ENCODE data around the gene GFM2.
"Not testable (repeated sequence)": the region's sequence is repeated elsewhere in the genome, so short reads cannot be mapped to it uniquely, and the experiment has no call there.

GFM2 gene

DNA sequence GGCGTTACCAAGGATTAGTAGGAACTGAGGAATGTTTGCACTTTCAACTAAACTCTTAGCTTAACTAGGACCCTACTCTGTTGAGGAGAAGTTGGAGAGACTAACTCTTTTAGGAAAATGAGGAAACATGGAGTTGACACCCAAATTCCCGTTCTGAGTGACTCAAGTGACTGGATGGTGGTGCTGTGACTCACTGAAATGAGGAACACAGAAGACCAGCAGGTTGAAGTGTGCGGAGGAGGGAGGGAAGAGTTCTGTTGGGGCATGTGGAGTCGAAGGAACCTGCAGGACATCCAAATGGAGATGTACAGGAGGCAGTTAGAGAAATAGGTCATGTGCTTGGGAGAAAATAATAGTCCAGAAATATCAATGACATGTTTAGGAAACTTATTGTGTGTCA lies 73.7 kb downstream of the GFM2 start:
- no peak for DNase-seq

DNA sequence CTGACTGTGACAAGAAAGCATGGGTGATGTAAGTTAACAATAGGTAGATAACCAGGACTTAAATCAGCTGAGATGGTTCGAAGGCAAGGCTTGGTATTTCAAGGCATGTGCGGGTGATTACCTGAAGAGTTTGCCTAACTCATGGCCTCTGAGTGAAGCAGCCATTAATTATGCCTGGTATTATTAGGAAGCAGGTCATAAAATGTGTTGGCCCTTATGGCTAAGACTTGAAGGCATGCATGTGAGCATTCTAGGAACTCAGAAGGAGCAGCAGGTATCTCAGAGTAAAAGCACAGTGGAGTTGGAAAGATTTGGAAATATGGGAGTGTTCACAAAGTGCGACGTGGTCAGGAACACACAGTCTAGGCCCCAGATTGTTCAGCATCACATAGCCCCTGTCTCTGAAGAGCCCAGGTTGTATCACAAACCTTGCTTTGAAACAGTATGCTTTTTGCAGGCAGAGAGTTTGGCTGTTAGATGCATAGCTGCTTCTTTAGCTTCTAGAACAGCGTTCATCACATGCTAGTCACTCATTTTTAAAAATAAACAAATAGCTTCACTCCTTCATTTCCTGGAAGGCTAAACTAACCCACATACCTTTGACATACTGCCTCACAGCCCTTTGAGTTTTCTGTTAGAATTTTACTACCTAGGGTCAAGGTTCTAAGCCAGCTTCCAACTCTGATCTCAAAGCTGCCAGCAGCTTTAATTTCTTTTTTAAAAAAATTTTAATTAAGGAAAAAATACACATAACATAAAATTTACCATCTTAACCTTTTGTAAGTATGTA lies 79.8 kb downstream of the GFM2 start:
- no peak for DNase-seq

- peak; percentile 32 for DNase-seq
Observed at GRCh38 chr5:74685979-74686631, 80.8 kb downstream of the GFM2 start.

GRCh38 chr5:74684900-74685851 lies 81.7 kb downstream of the GFM2 start, which contains the start of gene HEXB:
HEXB (plus strand) TSS chr5:74685233; CDS start chr5:74685261, 28 bp downstream.
- peak; percentile 83 for DNase-seq

- peak; percentile 27 for DNase-seq
Observed at GRCh38 chr5:74679966-74680365, 87.0 kb downstream of the GFM2 start.

DNA sequence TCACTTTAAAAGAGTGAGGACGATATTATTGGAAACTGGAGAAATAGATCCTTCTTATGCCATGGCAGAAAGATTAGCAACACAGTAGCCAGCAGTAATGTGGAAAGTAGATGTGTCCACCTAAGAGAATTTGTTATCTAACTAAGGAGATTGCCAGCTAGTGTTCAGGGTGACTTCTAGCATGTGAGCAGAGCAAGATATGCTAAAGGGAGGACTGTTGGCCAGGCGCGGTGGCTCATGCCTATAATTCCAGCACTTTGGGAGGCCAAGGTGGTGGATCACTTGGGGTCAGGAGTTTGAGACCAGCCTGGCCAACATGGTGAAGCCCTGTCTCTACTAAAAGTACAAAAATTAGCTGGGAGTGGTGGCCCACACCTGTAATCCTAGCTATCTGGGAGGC lies 87.6 kb downstream of the GFM2 start:
- not testable (repeated sequence) for DNase-seq

GRCh38 chr5:74678123-74678522 lies 88.8 kb downstream of the GFM2 start:
- not testable (repeated sequence) for DNase-seq

DNA sequence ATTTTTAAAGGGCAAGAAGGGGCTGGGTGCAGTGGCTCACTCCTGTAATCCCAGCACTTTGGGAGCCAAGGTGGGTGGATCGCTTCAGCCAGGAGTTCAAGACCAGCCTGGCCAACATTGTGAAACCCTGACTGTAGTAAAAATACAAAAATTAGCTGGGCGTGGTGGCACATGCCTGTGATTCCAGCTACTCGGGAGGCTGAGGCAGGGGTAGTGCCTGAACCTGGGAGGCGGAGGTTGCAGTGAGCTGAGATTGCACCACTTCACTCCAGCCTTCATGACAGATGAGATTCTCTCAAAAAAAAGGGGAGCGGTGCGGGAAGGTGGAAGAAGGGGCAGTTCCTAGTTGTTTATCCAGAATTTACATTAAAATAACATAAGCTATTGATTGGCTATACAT lies 90.5 kb downstream of the GFM2 start:
- DNase-seq: not testable (repeated sequence)

DNA sequence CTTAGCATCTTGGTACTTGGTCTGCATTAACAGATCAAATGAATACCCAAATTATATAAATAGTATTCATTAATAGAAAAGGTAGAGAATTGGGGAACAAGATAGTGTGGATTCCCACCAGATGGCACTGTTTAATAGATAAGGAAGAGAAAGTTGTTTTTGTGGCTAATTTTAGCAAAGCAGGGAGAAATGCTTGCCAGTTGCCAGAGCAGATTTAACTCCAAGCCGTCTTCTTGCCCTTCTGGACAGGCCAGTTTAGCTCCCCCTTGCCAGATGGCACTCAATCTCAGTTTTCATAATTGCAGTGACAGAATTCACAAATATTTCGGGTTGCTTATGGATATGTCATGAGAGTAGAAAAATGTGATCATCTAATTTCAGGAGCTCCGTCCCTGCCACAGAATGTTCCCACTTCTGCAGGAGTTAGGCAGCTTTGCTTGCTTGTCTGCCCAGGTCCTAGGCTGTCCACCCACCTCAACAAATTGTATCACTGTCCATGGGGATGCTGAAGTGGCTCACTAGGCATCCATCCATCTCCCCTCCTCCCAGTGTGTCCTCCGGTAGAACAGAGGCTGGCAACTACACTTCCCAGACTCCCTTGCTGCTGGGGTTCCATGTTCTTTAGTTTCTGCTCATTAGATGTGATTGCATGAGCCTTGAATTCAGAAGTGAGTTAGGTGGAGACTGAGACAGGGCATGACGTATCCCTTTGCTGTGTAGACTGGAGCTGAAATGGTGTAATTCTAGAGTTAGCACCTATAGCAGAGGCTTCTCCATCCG lies 93.7 kb downstream of the GFM2 start:
- DNase-seq: peak; percentile 44

GRCh38 chr5:74672215-74672877 lies 94.6 kb downstream of the GFM2 start:
- no peak for DNase-seq
